Esophagus squamous epithelium (tissue), 4 donors: ENCODE measurements around the gene SLAMF7.

Source experiments
- CTCF ChIP-seq, 6 experiments: fragments of 450-650 bp in 4 of 6; fragments of 200-600 bp in 2 of 6; sonication (generic) in 2 of 6; IDR thresholded peaks; one replicate each; pipeline ENCODE4 v1.5.1; 2016 to 2019; ENCODE audit warnings: antibody characterized with exemption in 6 of 6, mild to moderate bottlenecking in 4 of 6, moderate library complexity in 4 of 6
- POLR2A ChIP-seq, 4 donors: fragments of 450-650 bp; IDR thresholded peaks; one replicate each; pipeline ENCODE4 v1.6.1; 2017; ENCODE audit warnings: antibody characterized with exemption in 4 of 4, mild to moderate bottlenecking in 4 of 4, moderate library complexity in 3 of 4

GRCh38 chr1:160800142-160800541, 61.1 kb downstream of the SLAMF7 start:
- TF ChIP-seq CTCF (IDR thresholded peaks at IDR 0.05) (no peak), POLR2A (IDR thresholded peaks at IDR 0.05) (no peak)
